A673 (cell line): ENCODE results near the gene FRMD4A. TPM values are rescaled to one million over a fixed set of nuclear protein-coding genes. Genes with fewer than 3 reads are reported as not detected.

Experiments used
- Bru-seq: library from RNA; stranded (reverse); fragments of 400-500 nt; gene quantifications from one replicate; lab custom pipeline; 2021; lab: Mats Ljungman, UMichigan
- BruChase-seq, 2 experiments: library from RNA; stranded (reverse); fragments of 400-500 nt; gene quantifications; one replicate each; lab custom pipeline; 2021; lab: Mats Ljungman, UMichigan
- BruUV-seq: library from RNA; stranded (reverse); fragments of 400-500 nt; replicated peaks from 2 replicates; lab custom pipeline; 2021; lab: Mats Ljungman, UMichigan
- CTCF ChIA-PET: fragments of 300-600 bp; sonication (Branson Sonifier 250); formaldehyde crosslinking; loops from one replicate; lab custom pipeline; 2022; ENCODE audit warnings: antibody characterized with exemption; lab: Charles Lee
- POLR2A ChIA-PET: fragments of 300-600 bp; sonication (Branson Sonifier 250); formaldehyde crosslinking; loops from one replicate; lab custom pipeline; 2022; ENCODE audit warnings: antibody characterized with exemption; ENCODE audit not compliant: low non-redundant PET; lab: Charles Lee
- DNase-seq: peaks from one replicate; pipeline ENCODE4 v3.0.0-alpha.2; 2015; ENCODE audit warnings: low spot score
- H3K27ac ChIP-seq: fragments of 200-600 bp; sonication (generic); 2 replicates; pipeline ENCODE4 v1.5.1; 2016; ENCODE audit warnings: mixed run types, low read depth, mild to moderate bottlenecking, mixed read lengths, antibody characterized with exemption, low read length; ENCODE audit not compliant: poor library complexity, severe bottlenecking
- H3K27me3 ChIP-seq: fragments of 200-600 bp; sonication (generic); replicated peaks from 2 replicates; pipeline ENCODE4 v1.6.1; 2017; ENCODE audit warnings: mixed run types, low read depth, mild to moderate bottlenecking, mixed read lengths, antibody characterized with exemption, low read length; ENCODE audit not compliant: insufficient read depth, poor library complexity
- H3K36me3 ChIP-seq: fragments of 200-600 bp; sonication (generic); 2 replicates; pipeline ENCODE4 v1.6.1; 2016; ENCODE audit warnings: mixed run types, mild to moderate bottlenecking, mixed read lengths, antibody characterized with exemption, low read length; ENCODE audit not compliant: insufficient read depth, poor library complexity, severe bottlenecking
- H3K4me1 ChIP-seq: fragments of 200-600 bp; sonication (generic); 2 replicates; pipeline ENCODE4 v1.6.1; 2017; ENCODE audit warnings: mixed run types, mild to moderate bottlenecking, mixed read lengths, antibody characterized with exemption, low read length; ENCODE audit not compliant: insufficient read depth, poor library complexity, severe bottlenecking
- H3K4me3 ChIP-seq: fragments of 200-600 bp; sonication (generic); 2 replicates; pipeline ENCODE4 v1.5.1; 2016; ENCODE audit warnings: low read depth, mixed run types, mild to moderate bottlenecking, mixed read lengths, low read length; ENCODE audit not compliant: poor library complexity, severe bottlenecking
- H3K9me3 ChIP-seq: fragments of 200-600 bp; sonication (generic); 2 replicates; pipeline ENCODE4 v1.6.1; 2016; ENCODE audit warnings: mixed run types, low read depth, mild to moderate bottlenecking, mixed read lengths, antibody characterized with exemption, low read length; ENCODE audit not compliant: poor library complexity, severe bottlenecking
- EZH2 ChIP-seq: fragments of 200-600 bp; sonication (generic); IDR thresholded peaks from 2 replicates; pipeline ENCODE4 v1.6.1; 2017; ENCODE audit warnings: borderline replicate concordance, low read depth, mild to moderate bottlenecking, mixed read lengths, antibody characterized with exemption, low read length; ENCODE audit not compliant: poor library complexity, severe bottlenecking
- intact Hi-C: fragments of 100-400 bp; cut with micrococcal nuclease; formaldehyde crosslinking; loops from one replicate; pipeline ENCODE4 v1.10.0; 2022; ENCODE audit not compliant: unreplicated experiment
- long read RNA-seq: library from polyadenylated mRNA; stranded (forward); transcript quantifications from one replicate; pipeline ENCODE4 v2.0.0, GENCODE V29; 2022
- total RNA-seq: library from RNA; stranded (reverse); gene quantifications from 2 replicates; pipeline ENCODE4 v1.2.3, GENCODE V29; 2021
- TF ChIP-seq, protein P1 (sequence below): fragments of 300-800, 200-600 bp; sonication (generic); conservative IDR thresholded peaks from 2 replicates; pipeline ENCODE4 v1.5.1; 2017; ENCODE audit warnings: low read depth, mild to moderate bottlenecking, antibody characterized with exemption, low read length, moderate library complexity, mixed read lengths

Gene FRMD4A
- total RNA-seq (26.3 and 29.6 TPM in 2 replicates), Bru-seq, nascent RNA (percentile 40 among the genes with signal in this experiment), BruChase-seq, experiment 1, labeled RNA remaining after a 2-hour chase (percentile 37 among the genes with signal in this experiment), BruChase-seq, experiment 2, labeled RNA remaining after a 6-hour chase (percentile 39 among the genes with signal in this experiment)
- long read RNA-seq, partial matches to known transcripts = 2 of 6 reads
- long read RNA-seq, other reads (novel, unspliced or antisense) = 4 of 6 reads

GRCh38 chr10:14330388-14331061 lies at the start of gene FRMD4A:
FRMD4A (minus strand) TSS chr10:14330924.
- CTCF ChIA-PET = no interaction called here
- Histone ChIP-seq H3K27me3 (peaks cover 12% of the 10 kb centered on the region), H3K4me1 (peaks cover 20% of the 10 kb centered on the region), H3K4me3 (no peak within 1 kb of the TSS), H3K9me3 (no peaks in the 10 kb centered on the region), H3K27ac (no peak within 1 kb of the TSS), H3K36me3 (no peaks in the 10 kb centered on the region)
- POLR2A ChIA-PET = no interaction called here
- intact Hi-C loops = no loop called here
- TF ChIP-seq, protein P1, sequence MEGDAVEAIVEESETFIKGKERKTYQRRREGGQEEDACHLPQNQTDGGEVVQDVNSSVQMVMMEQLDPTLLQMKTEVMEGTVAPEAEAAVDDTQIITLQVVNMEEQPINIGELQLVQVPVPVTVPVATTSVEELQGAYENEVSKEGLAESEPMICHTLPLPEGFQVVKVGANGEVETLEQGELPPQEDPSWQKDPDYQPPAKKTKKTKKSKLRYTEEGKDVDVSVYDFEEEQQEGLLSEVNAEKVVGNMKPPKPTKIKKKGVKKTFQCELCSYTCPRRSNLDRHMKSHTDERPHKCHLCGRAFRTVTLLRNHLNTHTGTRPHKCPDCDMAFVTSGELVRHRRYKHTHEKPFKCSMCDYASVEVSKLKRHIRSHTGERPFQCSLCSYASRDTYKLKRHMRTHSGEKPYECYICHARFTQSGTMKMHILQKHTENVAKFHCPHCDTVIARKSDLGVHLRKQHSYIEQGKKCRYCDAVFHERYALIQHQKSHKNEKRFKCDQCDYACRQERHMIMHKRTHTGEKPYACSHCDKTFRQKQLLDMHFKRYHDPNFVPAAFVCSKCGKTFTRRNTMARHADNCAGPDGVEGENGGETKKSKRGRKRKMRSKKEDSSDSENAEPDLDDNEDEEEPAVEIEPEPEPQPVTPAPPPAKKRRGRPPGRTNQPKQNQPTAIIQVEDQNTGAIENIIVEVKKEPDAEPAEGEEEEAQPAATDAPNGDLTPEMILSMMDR = no peak
- no peak for TF ChIP-seq EZH2
- no TSS peak for BruUV-seq
- no peak for DNase-seq

DNA sequence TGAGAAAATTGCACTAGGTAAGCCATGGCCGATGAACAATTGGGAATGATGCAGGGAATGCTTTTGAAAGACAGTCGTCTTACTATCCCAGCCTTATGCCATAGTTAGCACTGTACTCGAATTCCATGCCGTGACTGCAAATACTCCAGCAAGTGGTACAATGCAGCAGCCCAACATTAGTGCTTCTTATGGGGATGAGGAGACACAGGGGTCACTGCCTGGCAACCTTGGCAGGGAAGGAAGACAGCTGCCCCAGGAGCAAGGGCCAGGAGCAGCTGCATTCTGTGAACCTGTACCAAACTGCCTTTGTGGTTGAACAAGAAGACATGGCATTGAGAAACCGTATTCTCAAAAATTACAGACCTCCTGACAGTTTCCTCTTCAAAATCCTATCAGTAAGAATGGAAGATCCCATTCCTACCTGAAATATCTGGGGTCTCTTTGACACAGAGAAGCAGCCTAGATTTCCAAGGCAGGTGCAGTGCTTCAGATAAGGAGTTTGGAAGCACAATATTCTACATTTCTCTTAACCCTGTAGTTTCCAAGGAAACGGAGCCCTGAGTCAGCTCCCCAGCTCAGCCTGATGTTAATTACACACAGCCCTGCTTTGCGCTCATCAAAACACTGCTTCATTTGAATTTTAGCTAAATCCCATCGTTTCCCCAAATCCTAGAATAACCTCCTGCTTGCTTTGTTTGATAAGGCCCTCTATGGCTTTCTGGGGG lies 49.0 kb upstream of the FRMD4A start:
- ChIA-PET CTCF (no interaction called here), POLR2A (no interaction called here)
- Histone ChIP-seq H3K4me3 (no peak overlapping the region), H3K27me3 (peaks cover 23% of the 10 kb centered on the region), H3K27ac (no peak overlapping the region), H3K4me1 (peaks cover 14% of the 10 kb centered on the region), H3K9me3 (no peaks in the 10 kb centered on the region), H3K36me3 (no peaks in the 10 kb centered on the region)
- no TSS peak for BruUV-seq
- DNase-seq = no peak
- intact Hi-C loops = no loop called here
- TF ChIP-seq, protein P1 = no peak
- TF ChIP-seq EZH2 = no peak

DNA sequence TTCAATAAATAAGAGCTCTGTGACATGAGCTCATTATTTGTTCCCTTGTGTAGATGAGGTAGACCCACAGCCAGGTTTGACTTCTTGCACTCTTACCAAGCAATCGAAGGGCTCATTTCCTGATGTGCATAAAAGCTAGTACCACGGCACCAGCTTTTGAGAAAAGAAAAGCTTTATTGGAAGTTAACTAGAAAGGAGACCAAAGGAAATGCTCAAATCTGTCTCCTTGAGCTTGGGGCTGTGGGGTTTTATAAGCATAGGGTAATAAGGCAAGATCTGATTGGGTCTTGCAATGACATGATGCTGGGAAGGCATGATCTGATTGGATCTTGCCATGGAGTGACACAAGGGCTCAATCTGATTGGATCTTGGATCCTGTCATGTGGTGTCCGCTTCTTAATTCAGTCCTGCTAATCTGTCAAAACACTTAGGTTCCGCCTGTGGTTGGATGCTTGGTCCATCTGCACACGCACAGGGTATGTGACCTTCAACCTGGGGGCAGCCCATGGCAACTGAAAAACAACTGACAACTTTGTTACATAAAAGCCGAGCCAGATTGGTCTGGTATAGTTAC lies 47.8 kb upstream of the FRMD4A start:
- peaks cover 18% of the 10 kb centered on the region for H3K27me3 ChIP-seq
- H3K9me3 ChIP-seq = no peaks in the 10 kb centered on the region
- peaks cover 22% of the 10 kb centered on the region for H3K4me1 ChIP-seq
- H3K4me3 ChIP-seq = no peak overlapping the region
- peak; percentile 34 for DNase-seq
- TF ChIP-seq, protein P1 = no peak
- no peak for TF ChIP-seq EZH2
- no peak overlapping the region for H3K27ac ChIP-seq
- ChIA-PET POLR2A (no interaction called here), CTCF (interaction anchor here (0.8 kb wide), 1 partner anchor 18 kb away, joined by 3 read pairs; no protein-coding TSS in a partner anchor)
- intact Hi-C loops = no loop called here
- no peaks in the 10 kb centered on the region for H3K36me3 ChIP-seq
- no TSS peak for BruUV-seq
